Measurements from ENCODE around the gene GABBR2. TPM values are rescaled to one million over a fixed set of nuclear protein-coding genes. Genes with fewer than 3 reads are reported as not detected.

Gene GABBR2
- total RNA-seq, 1 donor from 2014 or later = 0.75 TPM

GRCh38 chr9:98599566-98600216, 109.0 kb downstream of the GABBR2 start:
- no peak overlapping the region for H3K4me3 ChIP-seq (ENCODE audit: low read depth, low read length)
- DNase-seq (ENCODE audit: low read depth) = no peak
- TF ChIP-seq, protein P1, sequence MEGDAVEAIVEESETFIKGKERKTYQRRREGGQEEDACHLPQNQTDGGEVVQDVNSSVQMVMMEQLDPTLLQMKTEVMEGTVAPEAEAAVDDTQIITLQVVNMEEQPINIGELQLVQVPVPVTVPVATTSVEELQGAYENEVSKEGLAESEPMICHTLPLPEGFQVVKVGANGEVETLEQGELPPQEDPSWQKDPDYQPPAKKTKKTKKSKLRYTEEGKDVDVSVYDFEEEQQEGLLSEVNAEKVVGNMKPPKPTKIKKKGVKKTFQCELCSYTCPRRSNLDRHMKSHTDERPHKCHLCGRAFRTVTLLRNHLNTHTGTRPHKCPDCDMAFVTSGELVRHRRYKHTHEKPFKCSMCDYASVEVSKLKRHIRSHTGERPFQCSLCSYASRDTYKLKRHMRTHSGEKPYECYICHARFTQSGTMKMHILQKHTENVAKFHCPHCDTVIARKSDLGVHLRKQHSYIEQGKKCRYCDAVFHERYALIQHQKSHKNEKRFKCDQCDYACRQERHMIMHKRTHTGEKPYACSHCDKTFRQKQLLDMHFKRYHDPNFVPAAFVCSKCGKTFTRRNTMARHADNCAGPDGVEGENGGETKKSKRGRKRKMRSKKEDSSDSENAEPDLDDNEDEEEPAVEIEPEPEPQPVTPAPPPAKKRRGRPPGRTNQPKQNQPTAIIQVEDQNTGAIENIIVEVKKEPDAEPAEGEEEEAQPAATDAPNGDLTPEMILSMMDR (conservative IDR thresholded peaks at IDR 0.05; ENCODE audit: low read depth, low read length) = no peak

- DNase-seq (ENCODE audit: low read depth) = no peak
- no peak overlapping the region for H3K4me3 ChIP-seq (ENCODE audit: low read depth, low read length)
- TF ChIP-seq, protein P1 (conservative IDR thresholded peaks at IDR 0.05; ENCODE audit: low read depth, low read length) = no peak
Measured at GRCh38 chr9:98598861-98599260, 109.9 kb downstream of the GABBR2 start.

DNA sequence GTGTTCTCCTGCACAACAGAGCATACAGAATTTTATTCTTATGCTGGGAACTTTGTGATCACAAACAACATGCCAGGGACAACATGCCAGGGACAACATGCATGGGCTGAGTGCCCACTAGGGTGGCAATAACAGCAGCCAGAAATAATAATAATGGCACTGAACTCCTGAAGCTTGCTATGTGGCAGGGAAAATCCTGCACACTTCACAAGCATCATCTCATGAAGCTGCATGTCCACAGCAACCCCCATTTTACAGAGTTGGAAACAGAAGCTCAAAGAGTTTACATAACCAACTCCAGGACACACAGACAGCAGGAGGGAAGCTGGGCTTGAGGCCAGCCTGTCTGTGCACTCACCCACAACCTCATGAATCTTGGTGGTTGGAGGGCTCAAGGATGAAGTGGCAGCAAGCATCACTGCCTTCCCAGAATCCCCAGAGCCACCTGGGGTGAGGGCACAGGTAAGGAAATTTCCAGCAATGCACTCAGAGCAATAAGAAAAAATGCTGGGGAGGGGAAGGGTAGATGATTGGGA, 111.4 kb downstream of the GABBR2 start:
- H3K4me3 ChIP-seq (ENCODE audit: low read depth, low read length) = no peak overlapping the region
- DNase-seq (ENCODE audit: low read depth) = no peak
- TF ChIP-seq, protein P1 (conservative IDR thresholded peaks at IDR 0.05; ENCODE audit: low read depth, low read length) = no peak

DNA sequence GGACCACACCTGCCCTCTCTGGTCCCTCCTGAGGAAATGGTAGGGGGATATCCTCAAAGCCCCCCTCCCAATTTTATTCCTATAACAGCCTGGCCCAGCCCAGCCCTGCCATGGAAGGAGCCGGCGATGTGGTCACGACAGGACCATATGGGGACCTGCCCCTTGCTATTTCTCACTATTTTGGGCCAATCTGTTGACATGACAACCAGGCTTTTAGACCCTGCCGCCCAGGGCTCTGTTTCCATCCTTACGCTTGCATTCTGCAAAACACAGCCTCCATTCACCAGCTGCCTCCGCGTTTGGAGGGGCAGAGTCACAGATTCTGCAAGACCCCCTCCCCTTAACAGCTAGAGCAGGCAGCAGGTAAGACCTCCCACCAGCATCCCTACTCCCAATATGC, 112.2 kb downstream of the GABBR2 start:
- TF ChIP-seq, protein P1 (conservative IDR thresholded peaks at IDR 0.05; ENCODE audit: low read depth, low read length) = no peak
- no peak for DNase-seq (ENCODE audit: low read depth)
- no peak overlapping the region for H3K4me3 ChIP-seq (ENCODE audit: low read depth, low read length)

DNA sequence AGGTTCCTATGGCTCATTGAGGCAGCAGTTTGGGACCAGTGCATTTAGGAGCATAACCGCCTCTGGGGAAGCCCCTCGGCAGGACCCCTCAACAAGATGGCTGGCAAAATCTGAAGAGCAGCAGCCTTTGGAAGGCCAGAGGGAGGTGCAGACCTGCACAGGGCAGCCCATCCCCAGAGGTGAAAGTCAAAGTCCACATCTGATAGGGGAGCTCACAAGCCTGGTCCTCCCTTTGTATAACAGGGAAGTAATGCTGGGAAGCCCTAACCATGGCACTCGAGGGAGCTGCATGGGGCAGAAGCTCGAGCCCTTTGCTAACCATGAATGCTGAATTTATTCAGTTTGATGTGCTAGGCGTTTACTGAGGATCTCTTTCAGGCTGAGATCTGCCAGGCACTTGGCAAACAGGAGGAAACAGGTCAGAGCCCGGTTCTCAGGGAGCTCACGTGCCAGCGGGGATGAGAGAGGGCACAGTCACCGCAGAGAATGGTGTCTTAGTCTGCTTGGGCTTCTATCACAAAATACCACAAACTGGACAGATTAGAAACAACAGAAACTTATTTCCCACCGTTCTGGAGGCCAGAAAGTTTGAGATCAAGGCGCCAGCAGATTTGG, 114.1 kb downstream of the GABBR2 start:
- TF ChIP-seq, protein P1 (conservative IDR thresholded peaks at IDR 0.05; ENCODE audit: low read depth, low read length) = no peak
- no peak for DNase-seq (ENCODE audit: low read depth)
- H3K4me3 ChIP-seq (ENCODE audit: low read depth, low read length) = no peak overlapping the region

- no peak for DNase-seq (ENCODE audit: low read depth)
- H3K4me3 ChIP-seq (ENCODE audit: low read depth, low read length) = no peak overlapping the region
- TF ChIP-seq, protein P1 (conservative IDR thresholded peaks at IDR 0.05; ENCODE audit: low read depth, low read length) = no peak
Measured at GRCh38 chr9:98593354-98594253, 115.1 kb downstream of the GABBR2 start.
